ENCODE results near the gene HNRNPLL. TPM values are rescaled to one million over a fixed set of nuclear protein-coding genes. Genes with fewer than 3 reads are reported as not detected.

HNRNPLL gene
- total RNA-seq, 1 experiment from 2014 or later = 43.2 TPM

GRCh38 chr2:38549071-38549704 is 53.5 kb downstream of the HNRNPLL start (continued):
- no peak for TF ChIP-seq ZBTB33 (IDR thresholded peaks at IDR 0.05; ENCODE audit: extremely low read depth, insufficient replicate concordance, low read length)

- Histone ChIP-seq H3K27ac (ENCODE audit: low read depth, low read length) (no peak overlapping the region), H3K9me2 (ENCODE audit: insufficient read depth) (no peaks in the 10 kb centered on the region), H3K79me2 (ENCODE audit: insufficient read depth, low read length) (no peaks in the 10 kb centered on the region), H3K4me2 (ENCODE audit: low read length) (no peak overlapping the region), H3K36me3 (ENCODE audit: control insufficient read depth in 1 of 2, insufficient read depth in 2 of 2, low read length in 2 of 2) (no peaks in the 10 kb centered on the region), H3K4me1 (ENCODE audit: control insufficient read depth in 1 of 2, insufficient read depth in 2 of 2, low read length in 2 of 2) (peaks cover 12 to 14% of the 10 kb centered on the region in 2 experiments), H3K9ac (ENCODE audit: low read length) (no peak overlapping the region), H4K20me1 (ENCODE audit: insufficient read depth) (no peaks in the 10 kb centered on the region), H3K4me3 (replicated peaks in 1 of 2; ENCODE audit: low read depth in 1 of 2, low read length in 2 of 2) (no peak overlapping the region), H3K9me3 (ENCODE audit: control insufficient read depth in 1 of 2, insufficient read depth in 1 of 2, low read depth in 1 of 2, low read length in 2 of 2) (no peaks in the 10 kb centered on the region), H2AFZ (ENCODE audit: low read depth, low read length, poor library complexity, severe bottlenecking) (no peak overlapping the region), H3K27me3 (ENCODE audit: insufficient read depth, low read length) (no peaks in the 10 kb centered on the region)
- intact Hi-C loops (cut with micrococcal nuclease) = no loop called here
- CTCF ChIA-PET = no interaction called here
- RAD21 ChIA-PET (ENCODE audit: low non-redundant PET in 1 of 2, low total read pairs in 2 of 2, uncharacterized antibody in 2 of 2, unreplicated experiment in 2 of 2) = no interaction called here
- POLR2A ChIA-PET = interaction anchor here (1.1 kb wide), 1 partner anchor 203 kb away, joined by 3 read pairs; the partner anchor contains the start of gene SRSF7
- DNase-seq (ENCODE audit: low read depth, low spot score) = no peak
- ATAC-seq = no peak
- no TSS peak for BruUV-seq (replicated peaks)
- TF ChIP-seq EZH2phosphoT487 (IDR thresholded peaks at IDR 0.05; ENCODE audit: borderline replicate concordance) = no peak
- TF ChIP-seq ELF1 (IDR thresholded peaks at IDR 0.05; ENCODE audit: borderline replicate concordance, low read depth) = no peak
- TF ChIP-seq RAD21 (IDR thresholded peaks at IDR 0.05; ENCODE audit: low read depth) = no peak
- TF ChIP-seq TCF7L2 (IDR thresholded peaks at IDR 0.05; ENCODE audit: borderline replicate concordance, extremely low read depth, insufficient read depth, insufficient read length) = no peak
- TF ChIP-seq, protein P1, sequence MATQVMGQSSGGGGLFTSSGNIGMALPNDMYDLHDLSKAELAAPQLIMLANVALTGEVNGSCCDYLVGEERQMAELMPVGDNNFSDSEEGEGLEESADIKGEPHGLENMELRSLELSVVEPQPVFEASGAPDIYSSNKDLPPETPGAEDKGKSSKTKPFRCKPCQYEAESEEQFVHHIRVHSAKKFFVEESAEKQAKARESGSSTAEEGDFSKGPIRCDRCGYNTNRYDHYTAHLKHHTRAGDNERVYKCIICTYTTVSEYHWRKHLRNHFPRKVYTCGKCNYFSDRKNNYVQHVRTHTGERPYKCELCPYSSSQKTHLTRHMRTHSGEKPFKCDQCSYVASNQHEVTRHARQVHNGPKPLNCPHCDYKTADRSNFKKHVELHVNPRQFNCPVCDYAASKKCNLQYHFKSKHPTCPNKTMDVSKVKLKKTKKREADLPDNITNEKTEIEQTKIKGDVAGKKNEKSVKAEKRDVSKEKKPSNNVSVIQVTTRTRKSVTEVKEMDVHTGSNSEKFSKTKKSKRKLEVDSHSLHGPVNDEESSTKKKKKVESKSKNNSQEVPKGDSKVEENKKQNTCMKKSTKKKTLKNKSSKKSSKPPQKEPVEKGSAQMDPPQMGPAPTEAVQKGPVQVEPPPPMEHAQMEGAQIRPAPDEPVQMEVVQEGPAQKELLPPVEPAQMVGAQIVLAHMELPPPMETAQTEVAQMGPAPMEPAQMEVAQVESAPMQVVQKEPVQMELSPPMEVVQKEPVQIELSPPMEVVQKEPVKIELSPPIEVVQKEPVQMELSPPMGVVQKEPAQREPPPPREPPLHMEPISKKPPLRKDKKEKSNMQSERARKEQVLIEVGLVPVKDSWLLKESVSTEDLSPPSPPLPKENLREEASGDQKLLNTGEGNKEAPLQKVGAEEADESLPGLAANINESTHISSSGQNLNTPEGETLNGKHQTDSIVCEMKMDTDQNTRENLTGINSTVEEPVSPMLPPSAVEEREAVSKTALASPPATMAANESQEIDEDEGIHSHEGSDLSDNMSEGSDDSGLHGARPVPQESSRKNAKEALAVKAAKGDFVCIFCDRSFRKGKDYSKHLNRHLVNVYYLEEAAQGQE (IDR thresholded peaks at IDR 0.05; ENCODE audit: low read depth) = no peak
- TF ChIP-seq SRF (IDR thresholded peaks at IDR 0.05; ENCODE audit: low read depth) = no peak
- TF ChIP-seq CBX3 (IDR thresholded peaks at IDR 0.05; ENCODE audit: low read depth) = no peak
Observed at GRCh38 chr2:38547791-38548190, 54.9 kb downstream of the HNRNPLL start.
